HG02678 (cell line): ENCODE data around the gene GBX2.

Experiments
- ATAC-seq: cut with Tn5 transposase; IDR thresholded peaks from one replicate; pipeline ENCODE4 v1.9.1; 2021; ENCODE audit warnings: mild to moderate bottlenecking, moderate library complexity; ENCODE audit not compliant: unreplicated experiment

Gene GBX2

DNA sequence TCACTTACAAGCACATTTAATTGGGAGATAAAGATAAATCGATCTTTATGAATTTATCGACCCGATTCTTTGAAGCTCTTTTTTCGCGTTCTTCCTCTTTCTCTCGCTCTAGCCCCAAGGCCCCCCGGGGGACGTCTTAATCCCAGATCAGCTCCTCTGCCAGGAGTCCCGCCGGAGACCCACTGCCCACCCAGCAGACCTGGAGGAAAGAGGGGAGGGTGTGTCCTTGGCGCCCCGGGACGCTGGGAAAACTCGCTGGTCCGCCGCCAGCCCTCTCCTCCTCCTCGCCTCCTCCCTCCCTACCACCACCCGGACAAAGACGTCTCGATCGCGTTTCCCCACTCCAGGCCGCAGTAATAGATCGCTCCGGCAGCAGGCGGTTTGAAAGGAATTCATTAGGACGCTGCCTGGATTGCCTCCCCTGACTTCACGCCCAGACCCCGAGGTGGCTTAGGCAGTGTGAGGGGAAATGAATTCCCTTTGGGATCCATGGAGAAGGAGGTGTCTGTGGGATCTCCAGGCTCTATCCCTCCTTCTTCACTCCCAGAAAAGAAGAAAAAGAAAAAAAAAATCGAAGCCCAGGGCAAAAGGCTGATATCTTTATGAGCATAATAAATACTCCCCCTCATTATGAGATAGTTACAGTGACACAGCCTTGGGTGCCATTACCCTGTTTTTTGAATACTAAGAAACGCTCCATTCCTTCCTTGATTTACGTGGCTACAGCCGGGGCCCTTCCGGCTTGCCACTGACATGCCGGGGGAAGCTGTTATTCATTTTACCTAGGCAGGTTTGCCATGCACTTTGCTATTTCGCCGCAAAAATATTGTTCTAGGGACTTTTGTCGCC lies 1.8 kb upstream of the GBX2 start:
- ATAC-seq = no peak

DNA sequence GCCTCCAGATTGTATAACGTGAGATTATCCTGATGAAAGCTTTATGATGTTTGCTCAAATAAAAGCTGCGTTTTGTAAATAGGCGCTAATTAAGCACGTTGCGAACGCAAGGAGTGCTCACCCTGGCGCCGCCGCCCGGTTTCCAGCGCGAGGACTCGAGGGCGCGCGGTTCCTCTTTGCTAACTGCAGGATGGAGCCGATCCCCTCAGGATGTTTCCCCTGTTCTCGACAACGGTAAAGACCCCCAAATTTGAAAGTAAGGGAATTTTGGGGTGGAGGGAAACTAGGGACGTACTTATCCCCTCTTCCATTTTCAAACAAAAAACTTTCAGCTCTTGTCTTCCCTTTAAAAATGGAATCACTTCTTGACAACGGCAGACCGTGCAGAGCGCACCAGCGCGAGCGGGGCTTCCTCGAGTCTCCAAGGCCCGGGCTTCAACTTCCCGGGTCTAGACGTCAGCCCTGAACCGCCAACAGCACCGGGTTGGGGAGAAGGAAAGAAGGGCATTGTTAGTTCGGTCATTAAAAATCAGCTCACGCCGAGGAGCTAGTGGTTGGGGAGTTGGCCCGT lies 1.1 kb upstream of the GBX2 start:
- ATAC-seq = no peak

GRCh38 chr2:236167297-236168109 lies 683 bp downstream of the GBX2 start:
- no peak for ATAC-seq

DNA sequence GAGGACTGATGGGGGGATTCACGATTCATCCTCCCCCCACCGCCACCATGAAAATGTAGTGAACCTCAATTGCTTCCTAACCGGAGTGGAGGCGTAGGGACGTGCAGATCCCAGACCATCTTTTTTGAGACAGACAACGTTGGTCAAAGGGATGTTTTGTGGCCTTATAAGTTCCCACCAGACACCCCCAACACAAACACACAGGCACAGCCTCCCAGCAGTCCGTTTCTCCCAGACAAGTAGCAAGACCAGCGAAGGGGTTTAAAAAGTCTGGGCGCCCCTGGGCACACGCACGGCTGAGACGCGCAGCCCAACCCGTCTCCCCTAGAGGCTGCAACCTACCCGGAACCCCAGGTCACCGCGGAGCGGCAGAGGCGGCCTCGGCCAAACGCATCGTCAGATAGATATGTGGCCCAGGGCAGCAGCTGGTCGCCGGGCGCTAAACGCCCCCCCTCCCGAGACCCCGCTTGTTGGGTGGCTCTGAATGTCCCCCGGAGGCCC lies 1.3 kb downstream of the GBX2 start:
- ATAC-seq = no peak

DNA sequence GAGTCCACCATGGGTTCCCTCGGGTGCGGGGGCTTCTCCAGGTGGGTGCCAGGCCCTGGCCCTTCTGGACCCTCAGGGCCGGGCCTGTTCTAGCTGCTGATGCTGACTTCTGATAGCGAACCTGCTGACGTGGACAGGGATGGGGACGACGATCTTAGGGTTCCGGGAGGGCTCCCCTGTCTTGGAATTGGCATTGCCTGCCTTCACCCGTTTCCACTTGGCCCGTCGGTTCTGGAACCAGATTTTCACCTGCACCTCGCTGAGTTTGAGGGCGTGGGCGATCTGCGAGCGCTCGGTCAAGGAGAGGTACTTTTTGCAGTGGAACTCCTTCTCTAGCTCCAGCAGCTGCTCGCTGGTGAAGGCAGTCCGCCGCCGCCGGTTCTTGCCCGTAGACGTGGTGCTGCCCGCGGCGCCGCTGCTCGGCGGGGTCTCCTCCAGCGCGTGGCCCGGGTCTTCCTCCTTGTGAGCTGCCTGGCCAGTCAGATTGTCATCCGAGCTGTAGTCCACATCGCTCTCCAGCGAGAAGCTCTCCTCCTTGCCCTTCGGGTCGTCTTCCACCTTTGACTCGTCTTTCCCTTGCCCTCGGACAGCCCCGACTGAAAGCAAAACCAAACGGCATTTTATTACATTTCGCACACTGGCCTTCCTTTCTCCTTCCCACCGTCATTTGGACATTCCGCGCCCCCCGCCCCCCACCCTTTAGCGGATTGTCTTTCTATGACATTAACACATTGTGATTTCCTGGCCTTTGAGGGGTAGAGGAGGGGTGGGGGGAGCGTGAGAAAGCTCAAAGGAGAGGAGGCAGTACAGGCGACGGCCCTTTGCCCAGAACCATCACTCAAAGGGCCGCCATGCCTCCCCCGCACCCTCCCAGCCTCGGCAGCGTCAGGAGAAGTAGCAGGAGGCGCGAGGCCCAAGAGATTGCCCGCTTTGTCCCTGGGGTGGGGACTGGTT lies 2.1 kb downstream of the GBX2 start:
- ATAC-seq = no peak

- no peak for ATAC-seq
These were observed 3.0 kb downstream of the GBX2 start for GRCh38 chr2:236164925-236165841.

DNA sequence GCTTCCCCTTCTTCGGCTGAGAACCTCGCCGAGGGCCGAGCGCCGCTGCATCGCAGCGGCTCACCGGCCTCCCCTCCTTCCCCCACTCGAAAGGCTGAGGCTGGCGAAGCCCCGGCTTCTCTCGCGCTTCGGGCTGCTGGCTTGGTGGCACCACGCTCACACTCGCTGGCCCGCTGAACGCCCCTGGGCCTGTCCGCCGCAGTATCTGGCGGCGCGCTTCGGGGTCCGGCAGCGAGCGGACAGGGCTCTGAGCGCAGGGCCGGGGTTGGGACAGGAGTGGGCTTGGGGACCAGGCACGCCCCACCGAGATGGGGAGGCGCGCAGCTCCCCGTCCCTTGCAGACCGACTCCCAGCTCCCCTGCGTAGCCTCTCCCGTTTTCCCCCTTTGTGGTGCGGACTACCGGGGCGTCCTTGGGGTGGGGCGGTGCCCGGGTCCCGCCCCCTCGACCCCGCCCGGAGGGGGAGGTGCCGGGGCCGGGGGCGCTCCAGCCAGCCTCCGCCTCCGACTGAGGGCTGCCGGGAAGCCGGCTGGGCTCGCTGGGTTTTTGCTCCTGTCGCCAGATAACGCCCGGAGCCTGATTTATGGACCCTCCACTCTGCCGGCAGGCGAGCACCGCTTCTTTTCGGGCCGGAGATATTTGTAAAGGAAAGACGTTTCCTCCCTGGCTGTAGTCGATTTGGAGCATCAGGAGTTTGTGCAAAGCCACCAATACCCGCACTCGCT lies 3.8 kb downstream of the GBX2 start:
- ATAC-seq = no peak

DNA sequence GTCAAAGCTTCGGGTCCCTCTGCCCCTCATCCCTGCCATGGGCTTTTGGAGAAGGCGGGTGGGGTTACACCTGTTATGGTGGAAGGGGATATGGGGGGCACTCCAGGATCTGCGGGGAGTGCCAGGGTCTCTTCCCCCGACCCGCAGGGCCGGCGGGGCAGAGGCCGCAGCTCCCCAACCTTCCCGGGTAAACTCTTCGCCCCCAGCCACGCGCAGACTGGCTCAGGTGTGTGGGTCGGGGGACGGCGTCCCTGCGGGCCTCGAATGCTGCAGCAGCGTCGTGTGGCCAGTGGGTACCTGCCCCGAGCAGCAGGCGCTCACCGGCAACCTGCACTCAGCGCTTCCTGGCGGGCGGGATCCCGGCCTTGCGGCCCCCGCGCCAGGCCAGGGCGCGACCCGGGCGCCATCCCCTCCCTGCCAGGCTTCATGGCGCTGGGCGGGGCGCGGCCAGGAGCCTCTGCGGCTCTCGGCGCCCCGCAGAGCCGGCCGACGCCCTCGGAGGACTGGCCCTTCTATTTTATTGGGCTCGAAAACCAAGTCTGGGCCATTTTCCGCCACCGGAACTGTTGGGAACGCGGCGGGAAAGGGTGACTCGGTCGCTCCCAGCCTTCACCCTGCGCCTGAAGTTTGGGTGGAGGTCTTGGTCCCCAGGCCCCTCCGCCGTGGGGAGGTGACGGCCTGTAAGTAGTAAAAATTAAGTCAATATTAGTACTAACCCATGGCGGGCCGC lies 4.5 kb downstream of the GBX2 start:
- ATAC-seq = no peak

DNA sequence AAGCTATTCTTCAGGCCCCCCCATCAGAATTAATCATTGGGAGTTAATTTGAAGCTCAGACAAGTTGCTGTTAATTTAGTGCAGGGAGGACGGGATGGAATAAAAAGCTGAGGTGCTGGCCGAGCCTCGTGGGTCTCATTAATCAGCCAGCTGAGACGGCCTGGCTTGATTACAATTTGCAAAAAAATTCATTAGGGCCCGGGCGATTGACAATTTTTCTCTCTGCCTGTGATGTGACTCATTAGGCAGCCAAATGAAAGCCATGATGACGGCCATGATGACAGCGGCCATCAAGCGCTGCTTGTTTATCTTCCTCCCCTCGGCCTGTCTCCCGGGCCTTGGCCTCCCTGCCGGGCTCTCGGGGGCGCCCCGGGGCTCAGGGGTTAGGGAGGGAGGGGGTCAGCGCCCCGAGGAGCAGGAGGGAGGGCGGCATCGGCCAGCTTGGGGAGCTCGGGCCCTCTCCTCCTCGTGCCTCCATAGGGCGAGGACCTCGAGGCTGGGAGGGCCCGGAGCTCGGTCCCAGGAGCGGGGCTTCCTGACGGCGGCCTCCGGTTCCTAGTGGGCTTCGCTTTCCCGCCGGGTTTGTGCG lies 5.2 kb downstream of the GBX2 start:
- ATAC-seq = no peak

DNA sequence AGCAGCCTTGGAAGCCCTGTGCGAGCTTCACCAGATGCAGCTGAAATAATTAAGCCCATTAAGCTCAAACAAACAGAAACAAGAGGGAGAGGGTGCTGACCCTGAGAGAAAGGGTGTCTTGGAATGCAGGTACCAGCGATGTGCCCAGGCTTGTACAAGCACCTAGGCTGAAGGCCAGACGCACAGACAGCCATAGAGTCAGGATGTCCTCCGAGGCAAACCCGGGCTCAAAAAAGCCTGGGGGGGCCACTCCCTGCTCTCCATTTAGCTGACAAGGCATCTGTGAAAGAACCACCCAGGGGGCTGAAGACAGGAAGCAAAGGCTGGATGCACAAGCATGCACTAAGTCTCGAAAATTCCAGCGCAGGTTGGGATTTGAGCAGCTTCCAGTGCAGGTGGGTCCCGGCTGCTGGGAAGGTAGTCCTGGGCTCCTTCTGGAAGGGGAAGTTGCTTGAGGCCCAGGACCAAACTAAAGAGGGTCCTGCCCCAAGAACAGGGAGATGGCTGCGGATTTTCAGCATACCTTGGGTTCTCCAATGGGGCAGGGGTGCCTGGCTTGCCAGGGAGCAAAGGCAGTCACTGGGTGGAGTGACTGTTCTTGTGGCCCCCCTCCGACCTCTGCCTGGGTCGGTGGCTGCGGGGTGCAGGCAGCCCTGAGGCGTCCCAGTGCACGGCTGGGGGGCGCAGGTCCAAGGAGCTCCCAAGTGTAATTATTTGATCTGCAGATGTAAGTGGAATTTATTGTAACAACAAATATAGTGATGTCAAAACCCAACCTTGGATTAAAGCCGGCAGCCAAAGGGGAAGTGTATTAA lies 5.9 kb downstream of the GBX2 start:
- no peak for ATAC-seq

DNA sequence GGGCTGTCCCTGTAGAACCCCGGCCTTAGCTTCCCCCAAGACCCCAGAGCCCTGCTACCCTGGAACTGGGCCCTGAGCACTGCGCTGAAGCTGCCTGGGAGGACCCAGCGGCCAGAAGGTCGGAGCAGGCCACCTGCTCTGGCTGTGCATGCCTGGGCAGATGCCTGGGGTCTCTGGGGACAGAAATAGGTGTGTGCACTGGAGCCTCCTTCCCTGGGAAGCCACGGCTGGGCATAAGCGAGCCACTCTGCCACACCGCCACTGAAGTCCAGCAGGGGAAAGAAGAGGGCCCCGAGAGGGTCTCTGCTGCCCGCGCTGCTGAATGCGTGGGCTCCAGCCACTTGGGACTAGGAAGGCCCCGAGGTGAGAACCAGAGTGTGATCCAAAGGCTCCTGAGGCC lies 6.7 kb downstream of the GBX2 start:
- ATAC-seq = no peak

DNA sequence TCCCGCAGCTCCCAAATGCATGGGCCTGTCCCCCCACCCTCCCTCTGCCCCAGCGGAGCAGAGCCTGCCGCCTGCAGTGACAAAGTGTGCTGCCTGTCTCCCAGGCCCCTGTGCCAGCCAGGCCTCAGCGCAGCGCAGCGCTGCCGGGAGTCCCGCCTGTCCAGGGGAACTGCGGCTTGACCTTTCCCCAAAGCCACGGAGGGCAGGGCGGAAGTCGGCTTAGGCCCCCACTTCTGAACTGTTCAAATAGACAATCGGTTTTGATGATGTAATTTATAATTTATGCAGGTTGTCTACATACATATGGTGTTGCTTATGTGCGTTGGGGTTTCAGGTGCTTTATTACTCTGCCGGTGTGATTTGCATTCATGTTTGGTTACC lies 7.1 kb downstream of the GBX2 start:
- ATAC-seq = no peak

DNA sequence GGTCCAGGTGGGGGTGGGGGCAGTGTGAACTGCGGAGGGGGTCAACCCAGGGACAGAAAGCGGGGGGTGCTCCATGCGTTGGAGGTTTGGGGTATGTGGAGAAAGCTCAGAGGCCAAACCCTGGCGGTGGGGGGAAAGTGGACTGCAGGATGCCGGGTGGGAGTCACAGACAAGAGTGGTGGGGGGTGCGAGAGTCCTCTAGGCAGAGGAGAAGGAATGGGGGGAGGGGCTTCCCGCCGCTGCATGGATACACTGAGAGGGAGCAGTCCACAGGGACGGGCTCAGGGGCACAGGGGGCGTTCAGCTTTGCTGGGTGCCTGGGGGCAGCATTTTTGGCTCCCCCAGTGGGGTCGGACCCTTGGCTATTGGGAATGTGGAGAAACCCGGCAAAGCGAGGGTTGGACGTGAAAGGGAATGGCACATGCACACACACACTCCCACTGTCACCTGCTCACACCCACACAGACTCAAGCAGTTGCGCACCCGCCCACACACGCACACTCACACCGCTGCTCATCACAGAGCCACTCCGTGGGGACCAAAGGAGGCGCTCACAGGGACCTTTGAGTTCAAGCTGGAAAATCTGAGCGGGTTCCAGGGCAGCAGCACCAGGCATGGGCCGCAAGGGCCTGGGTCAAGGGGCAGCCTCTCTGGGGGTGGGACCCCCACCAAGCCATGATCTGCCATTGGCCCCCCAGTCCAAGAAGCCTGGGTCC lies 7.7 kb downstream of the GBX2 start:
- no peak for ATAC-seq

- no peak for ATAC-seq
These were observed 8.4 kb downstream of the GBX2 start for GRCh38 chr2:236159778-236160170.

- ATAC-seq = no peak
These were observed 9.0 kb downstream of the GBX2 start for GRCh38 chr2:236158969-236159777.
